Esophagus squamous epithelium (tissue), 5 donors: ENCODE results near the gene SIL1. TPM values are rescaled to one million over a fixed set of nuclear protein-coding genes. Genes with fewer than 3 reads are reported as not detected.

Source experiments
- DNase-seq: peaks from one replicate; lab custom pipeline; 2025; lab: John Stamatoyannopoulos, UW
- H3K27ac ChIP-seq, 4 donors: fragments of 200-600 bp; sonication (generic); one replicate each; pipeline ENCODE4 v1.5.1; 2016 to 2019; ENCODE audit warnings: mild to moderate bottlenecking in 1 of 4
- H3K27me3 ChIP-seq, 4 donors: fragments of 200-600 bp; sonication (generic); 1 replicate in 3 of 4; 2 replicates in 1 of 4; pipeline versions ENCODE4 v1.5.1 to v1.6.0; 2017 to 2021; ENCODE audit warnings: antibody characterized with exemption in 1 of 4
- H3K36me3 ChIP-seq, 3 donors: fragments of 200-600 bp; sonication (generic); one replicate each; pipeline ENCODE4 v1.5.1; 2016 to 2019
- H3K4me1 ChIP-seq, 3 donors: fragments of 200-600 bp; sonication (generic); one replicate each; pipeline ENCODE4 v1.5.1; 2017 to 2019
- H3K4me3 ChIP-seq, 4 donors: fragments of 200-600 bp; sonication (generic); 1 replicate in 3 of 4; 2 replicates in 1 of 4; pipeline ENCODE4 v1.5.1; 2016 to 2019; ENCODE audit warnings: mild to moderate bottlenecking in 2 of 4, moderate library complexity in 1 of 4
- H3K9me3 ChIP-seq, 3 donors: fragments of 200-600 bp; sonication (generic); one replicate each; pipeline ENCODE4 v1.5.1; 2016 to 2019
- POLR2A ChIP-seq, 4 donors: fragments of 450-650 bp; IDR thresholded peaks; one replicate each; pipeline ENCODE4 v1.6.1; 2017; ENCODE audit warnings: antibody characterized with exemption in 4 of 4, mild to moderate bottlenecking in 4 of 4, moderate library complexity in 3 of 4
- WGBS, 2 donors: methylation state at CpG; one replicate each; pipeline ENCODE4 v1.1.5; 2018; 5-methylcytosine and 5-hydroxymethylcytosine counted together
- intact Hi-C: fragments of 100-400 bp; cut with DNase I; formaldehyde crosslinking; loops from one replicate; pipeline ENCODE4 v1.15.0; 2022
- total RNA-seq, 4 donors: library from RNA; depleted of rRNA; stranded (reverse); fragments of >200 nt; gene quantifications; one replicate each; pipeline ENCODE4 v1.1.0, GENCODE V29; 2016
- TF ChIP-seq, protein P1 (sequence below), 6 experiments: fragments of 450-650 bp in 4 of 6; fragments of 200-600 bp in 2 of 6; sonication (generic) in 2 of 6; IDR thresholded peaks; one replicate each; pipeline ENCODE4 v1.5.1; 2016 to 2019; ENCODE audit warnings: antibody characterized with exemption in 6 of 6, mild to moderate bottlenecking in 4 of 6, moderate library complexity in 4 of 6
- donor health status: DM: yes; HTN: yes; CAD: no.

The SIL1 gene
- total RNA-seq, 4 donors from 2014 or later = 18.0 to 34.6 (median 18.3) TPM

DNA sequence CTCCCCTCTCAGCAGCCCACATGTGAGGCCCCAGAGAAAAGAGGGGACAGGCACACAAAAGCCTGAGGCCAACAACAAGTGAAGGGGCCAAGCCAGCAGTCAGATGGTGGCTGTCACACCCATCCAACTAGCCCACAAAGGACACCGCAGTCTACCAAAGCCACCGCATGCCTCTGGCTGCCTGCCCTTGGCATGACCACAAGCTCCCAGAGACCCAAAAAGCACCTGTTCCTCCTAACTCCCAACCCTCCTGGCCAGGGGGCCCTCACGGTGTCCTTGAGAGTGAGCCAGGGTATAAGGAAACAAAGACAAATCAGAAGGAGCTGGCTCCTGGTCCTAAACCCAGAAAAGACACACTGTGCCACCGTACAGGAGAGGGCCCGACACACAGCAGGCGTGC is 245.2 kb downstream of the SIL1 start:
- TF ChIP-seq, protein P1, sequence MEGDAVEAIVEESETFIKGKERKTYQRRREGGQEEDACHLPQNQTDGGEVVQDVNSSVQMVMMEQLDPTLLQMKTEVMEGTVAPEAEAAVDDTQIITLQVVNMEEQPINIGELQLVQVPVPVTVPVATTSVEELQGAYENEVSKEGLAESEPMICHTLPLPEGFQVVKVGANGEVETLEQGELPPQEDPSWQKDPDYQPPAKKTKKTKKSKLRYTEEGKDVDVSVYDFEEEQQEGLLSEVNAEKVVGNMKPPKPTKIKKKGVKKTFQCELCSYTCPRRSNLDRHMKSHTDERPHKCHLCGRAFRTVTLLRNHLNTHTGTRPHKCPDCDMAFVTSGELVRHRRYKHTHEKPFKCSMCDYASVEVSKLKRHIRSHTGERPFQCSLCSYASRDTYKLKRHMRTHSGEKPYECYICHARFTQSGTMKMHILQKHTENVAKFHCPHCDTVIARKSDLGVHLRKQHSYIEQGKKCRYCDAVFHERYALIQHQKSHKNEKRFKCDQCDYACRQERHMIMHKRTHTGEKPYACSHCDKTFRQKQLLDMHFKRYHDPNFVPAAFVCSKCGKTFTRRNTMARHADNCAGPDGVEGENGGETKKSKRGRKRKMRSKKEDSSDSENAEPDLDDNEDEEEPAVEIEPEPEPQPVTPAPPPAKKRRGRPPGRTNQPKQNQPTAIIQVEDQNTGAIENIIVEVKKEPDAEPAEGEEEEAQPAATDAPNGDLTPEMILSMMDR (IDR thresholded peaks at IDR 0.05) = no peak
- no peak for TF ChIP-seq POLR2A (IDR thresholded peaks at IDR 0.05)
- Histone ChIP-seq H3K36me3 (peaks cover 0 to 26% (median 0%) of the 10 kb centered on the region in 3 donors), H3K27ac (peak overlapping the region; percentile 7 to 76 (median 68)), H3K4me3 (peak overlapping the region in 1 of 4 donors; percentile 16), H3K27me3 (no peaks in the 10 kb centered on the region), H3K4me1 (peaks cover 23 to 46% (median 28%) of the 10 kb centered on the region in 3 donors), H3K9me3 (no peaks in the 10 kb centered on the region)
- intact Hi-C loops = no loop called here
- no peak for DNase-seq
- 13% methylated on average over 6 of the region's 6 CpGs; no CpG with 5 or more reads in 1 of the 2 donors for WGBS, 2 donors

DNA sequence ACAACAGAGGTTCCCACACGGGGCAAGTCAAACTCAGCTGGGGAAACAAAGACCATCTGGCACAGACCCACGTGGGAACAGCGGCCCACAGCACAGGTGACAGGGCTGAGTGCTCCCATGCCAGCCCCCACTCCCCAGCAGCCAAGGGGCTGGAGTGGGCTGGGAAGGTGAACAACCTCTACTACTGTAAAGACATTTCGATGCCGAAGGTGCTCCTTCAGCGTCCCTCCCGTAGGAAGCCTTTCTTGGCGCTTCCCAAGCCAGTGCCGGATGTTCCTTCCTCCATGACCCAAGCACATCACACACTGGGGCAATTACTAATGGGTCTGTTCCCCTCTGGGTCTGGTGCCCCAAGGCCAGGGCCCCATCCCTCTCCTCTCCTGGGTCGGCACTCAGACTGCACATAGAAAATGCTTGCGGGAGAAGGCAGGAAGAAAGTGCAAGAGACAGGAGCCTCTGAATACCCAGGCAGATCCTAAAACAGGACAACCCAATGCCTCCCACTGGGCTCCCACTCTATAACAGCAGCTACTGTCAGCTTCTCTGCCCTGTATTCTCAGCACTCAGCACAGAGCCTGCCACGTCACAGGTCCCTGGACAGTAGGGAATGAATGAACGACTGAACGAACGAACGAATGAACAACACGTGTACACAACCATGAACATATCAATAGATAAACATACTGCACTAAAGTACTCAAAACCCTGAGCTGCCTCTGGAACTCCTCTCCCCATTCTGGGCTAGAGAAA is 246.0 kb downstream of the SIL1 start:
- WGBS, 2 donors = 85 to 86% methylated on average over 13 to 14 of the region's 17 CpGs
- intact Hi-C loops = no loop called here
- Histone ChIP-seq H3K4me1 (peaks cover 23 to 46% (median 28%) of the 10 kb centered on the region in 3 donors), H3K27ac (no peak overlapping the region), H3K27me3 (no peaks in the 10 kb centered on the region), H3K4me3 (no peak overlapping the region), H3K9me3 (no peaks in the 10 kb centered on the region), H3K36me3 (peaks cover 0 to 34% (median 0%) of the 10 kb centered on the region in 3 donors)
- no peak for DNase-seq
- TF ChIP-seq, protein P1 (IDR thresholded peaks at IDR 0.05) = no peak

DNA sequence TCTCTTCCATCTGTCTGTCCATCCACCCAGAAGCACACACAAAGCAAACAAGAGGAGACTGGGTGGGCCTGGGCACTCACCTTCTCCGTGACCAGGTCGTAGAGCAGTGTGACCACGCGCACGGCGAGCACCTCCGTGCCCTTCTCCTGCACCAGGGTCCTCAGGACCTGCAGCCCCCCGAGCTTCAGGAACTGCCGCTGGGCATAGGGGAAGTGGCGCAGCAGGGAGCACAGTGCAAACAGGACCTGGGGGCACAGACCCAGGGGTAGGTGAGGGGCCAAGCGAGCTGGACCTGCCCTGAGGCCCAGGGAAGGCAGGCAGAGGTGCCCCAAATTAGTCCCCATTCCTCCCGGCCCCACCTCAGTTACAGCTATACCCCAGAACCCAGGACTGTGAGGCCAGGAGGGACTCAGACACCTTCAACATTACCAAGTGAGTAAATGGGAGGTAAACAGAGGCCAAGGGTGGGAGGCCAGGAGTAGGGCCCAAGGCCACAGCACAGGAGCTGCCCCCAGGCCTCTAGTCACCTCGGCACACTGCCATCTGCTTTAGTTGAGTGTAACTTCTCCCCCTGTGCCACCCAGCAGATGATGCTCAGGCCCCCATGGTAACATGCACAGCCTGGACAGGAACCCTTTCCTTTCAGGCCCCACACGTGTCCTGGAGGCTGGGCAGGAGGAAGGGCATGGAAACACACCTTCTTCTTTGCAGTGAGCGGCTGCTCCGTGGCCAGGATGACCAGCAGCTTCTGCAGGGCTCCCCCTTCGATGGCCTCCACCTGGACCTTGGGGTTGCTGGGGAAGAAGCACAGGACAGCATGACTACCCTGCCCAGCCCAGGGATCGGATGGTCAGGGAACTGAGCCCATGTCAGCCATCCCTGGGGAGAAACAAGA is 246.8 kb downstream of the SIL1 start:
- Histone ChIP-seq H3K36me3 (peaks cover 0 to 42% (median 0%) of the 10 kb centered on the region in 3 donors), H3K27ac (no peak overlapping the region), H3K4me1 (peaks cover 23 to 46% (median 28%) of the 10 kb centered on the region in 3 donors), H3K4me3 (no peak overlapping the region), H3K9me3 (no peaks in the 10 kb centered on the region), H3K27me3 (no peaks in the 10 kb centered on the region)
- intact Hi-C loops = no loop called here
- no peak for DNase-seq
- WGBS, 2 donors = 90% methylated on average over 2 to 6 of the region's 18 CpGs
- no peak for TF ChIP-seq POLR2A (IDR thresholded peaks at IDR 0.05)
- TF ChIP-seq, protein P1 (IDR thresholded peaks at IDR 0.05) = no peak

DNA sequence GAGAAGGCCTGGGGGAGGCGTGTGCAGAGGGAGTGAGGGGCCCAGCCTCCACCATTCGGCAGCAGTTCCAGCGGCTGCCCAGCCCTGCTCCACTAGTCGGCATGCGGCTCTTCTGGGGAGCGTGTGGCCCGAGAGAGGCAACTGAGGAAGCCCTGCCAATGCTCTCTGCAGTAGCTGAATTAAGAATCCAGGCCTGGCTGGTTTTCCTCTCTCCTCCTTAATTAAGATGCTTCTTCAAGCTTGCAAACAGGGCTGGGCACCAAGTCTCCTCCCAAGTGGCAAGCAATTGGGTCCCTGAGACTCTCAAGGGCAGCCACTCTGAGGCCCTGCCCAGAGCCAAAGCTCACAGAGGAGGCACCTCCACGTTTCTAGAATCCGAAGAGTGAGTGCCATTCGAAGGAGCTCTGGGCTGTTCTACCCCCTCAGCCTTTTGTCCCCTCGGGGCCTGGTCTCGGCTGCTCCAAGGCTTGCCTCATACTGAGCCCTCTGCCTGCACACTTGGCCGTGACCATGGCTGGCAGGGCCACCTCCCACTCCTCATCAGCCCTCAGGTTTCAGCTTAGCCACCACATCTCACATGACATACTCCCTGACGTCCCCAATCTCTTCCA is 247.6 kb downstream of the SIL1 start:
- WGBS, 2 donors = 91 to 97% methylated on average over 7 to 12 of the region's 14 CpGs
- Histone ChIP-seq H3K4me3 (no peak overlapping the region), H3K27ac (no peak overlapping the region), H3K36me3 (peaks cover 0 to 45% (median 0%) of the 10 kb centered on the region in 3 donors), H3K4me1 (peaks cover 23 to 43% (median 28%) of the 10 kb centered on the region in 3 donors), H3K9me3 (no peaks in the 10 kb centered on the region), H3K27me3 (no peaks in the 10 kb centered on the region)
- DNase-seq = no peak
- TF ChIP-seq, protein P1 (IDR thresholded peaks at IDR 0.05) = no peak
- intact Hi-C loops = no loop called here
